ENCODE measurements around the gene HAUS2. TPM values are rescaled to one million over a fixed set of nuclear protein-coding genes. Genes with fewer than 3 reads are reported as not detected.
"Not testable (repeated sequence)": the region's sequence is repeated elsewhere in the genome, so short reads cannot be mapped to it uniquely, and the experiment has no call there.

Gene HAUS2
- total RNA-seq, 1 donor from 2014 or later = 35.3 TPM

GRCh38 chr15:42575188-42576039, 26.8 kb downstream of the HAUS2 start, which contains the start of gene STARD9:
TSS of gene STARD9 (plus strand) at chr15:42575606. CDS start at chr15:42575716, 110 bp downstream.
- peak; percentile 92 for DNase-seq (ENCODE audit: low read depth)

- DNase-seq (ENCODE audit: low read depth) = no peak
These were observed 27.5 kb downstream of the HAUS2 start for GRCh38 chr15:42576040-42576594.

GRCh38 chr15:42576776-42577175, 28.1 kb downstream of the HAUS2 start:
- DNase-seq (ENCODE audit: low read depth) = no peak

DNA sequence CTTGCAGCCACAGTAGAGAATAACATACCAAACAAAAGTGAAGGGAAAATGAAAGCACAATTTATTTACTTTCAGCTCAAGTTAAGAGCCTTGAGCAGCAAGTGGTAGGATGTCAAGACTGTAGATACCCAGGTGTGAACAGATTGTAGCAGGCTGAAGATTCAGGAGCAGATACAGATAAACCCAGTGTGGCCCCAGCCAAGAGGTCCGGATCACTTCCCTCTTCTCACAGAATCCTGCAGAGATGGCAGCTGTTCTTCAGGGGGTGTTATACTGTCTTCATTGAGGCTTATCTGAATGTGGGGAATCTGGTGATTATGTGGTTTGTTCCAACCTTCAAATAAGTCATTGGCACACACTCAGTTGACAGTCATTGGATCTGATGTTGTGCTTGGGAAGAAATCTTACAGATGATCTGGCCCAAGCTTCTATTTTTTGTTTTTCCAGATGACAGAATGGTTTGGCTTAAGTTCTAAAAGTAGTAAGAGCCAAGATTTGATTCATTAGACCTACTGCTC, 28.9 kb downstream of the HAUS2 start:
- DNase-seq (ENCODE audit: low read depth) = no peak

GRCh38 chr15:42578984-42579537, 30.4 kb downstream of the HAUS2 start:
- no peak for DNase-seq (ENCODE audit: low read depth)

DNA sequence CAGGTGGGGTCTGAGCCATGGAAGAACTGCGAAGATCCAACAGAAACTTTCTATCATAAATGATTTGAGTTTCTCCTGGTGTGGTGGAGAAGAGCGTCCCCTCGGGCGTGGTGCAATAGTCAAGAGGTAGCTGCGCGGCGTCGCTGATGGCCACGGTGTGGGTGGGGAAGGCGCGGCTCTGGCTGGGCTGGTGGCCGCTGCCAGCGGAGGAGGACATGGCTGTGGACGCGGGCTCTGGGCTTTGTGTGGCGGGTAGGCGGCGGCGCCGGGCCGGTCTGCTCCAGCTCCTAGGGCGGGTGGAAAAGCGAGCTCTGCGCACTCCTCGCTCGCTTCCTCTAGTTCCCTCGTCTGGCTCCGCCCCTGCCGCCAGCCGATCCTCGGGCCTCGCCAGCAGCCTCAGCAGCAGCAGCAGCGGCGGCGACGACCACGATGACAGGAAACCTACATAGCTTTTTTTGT, 32.7 kb downstream of the HAUS2 start:
- peak; percentile 49 for DNase-seq (ENCODE audit: low read depth)

DNA sequence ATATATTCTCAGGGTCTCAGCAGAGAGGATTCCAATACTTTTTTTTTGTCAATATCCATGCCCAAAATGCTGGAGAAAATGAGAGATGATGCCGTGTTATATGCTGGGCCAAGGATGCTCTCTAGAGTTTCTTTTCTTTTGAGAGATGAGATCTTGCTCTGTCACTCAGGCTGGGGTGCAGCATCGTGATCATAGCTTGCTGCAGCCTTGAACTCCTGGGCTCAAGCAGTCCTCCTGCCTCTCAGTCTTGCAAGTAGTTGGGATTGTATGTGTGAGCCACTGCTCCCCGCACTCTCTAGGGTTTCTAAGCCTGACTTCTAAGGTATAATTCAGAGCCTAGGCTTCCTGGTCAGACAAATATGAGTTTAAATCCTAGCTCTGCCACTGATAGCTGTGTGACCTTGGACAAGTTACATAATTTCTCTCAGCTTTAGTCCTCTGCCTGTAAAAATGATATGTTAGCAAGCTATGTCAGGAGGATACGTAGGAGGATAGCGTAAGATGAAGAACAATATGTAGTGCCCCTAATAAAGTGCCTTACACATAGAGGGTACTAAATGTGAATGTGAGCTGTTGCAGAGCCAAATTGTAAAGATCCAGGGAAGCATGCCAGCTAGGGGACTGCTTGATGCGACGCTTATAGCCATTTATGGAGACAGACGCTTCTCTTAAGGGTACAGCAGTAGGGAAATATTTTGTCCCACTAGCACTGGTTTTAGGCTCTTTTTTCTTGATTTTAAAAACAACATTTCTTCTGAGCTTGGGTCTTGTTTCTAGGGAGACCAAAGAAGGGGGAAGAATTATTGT, 34.1 kb downstream of the HAUS2 start:
- no peak for DNase-seq (ENCODE audit: low read depth)

DNA sequence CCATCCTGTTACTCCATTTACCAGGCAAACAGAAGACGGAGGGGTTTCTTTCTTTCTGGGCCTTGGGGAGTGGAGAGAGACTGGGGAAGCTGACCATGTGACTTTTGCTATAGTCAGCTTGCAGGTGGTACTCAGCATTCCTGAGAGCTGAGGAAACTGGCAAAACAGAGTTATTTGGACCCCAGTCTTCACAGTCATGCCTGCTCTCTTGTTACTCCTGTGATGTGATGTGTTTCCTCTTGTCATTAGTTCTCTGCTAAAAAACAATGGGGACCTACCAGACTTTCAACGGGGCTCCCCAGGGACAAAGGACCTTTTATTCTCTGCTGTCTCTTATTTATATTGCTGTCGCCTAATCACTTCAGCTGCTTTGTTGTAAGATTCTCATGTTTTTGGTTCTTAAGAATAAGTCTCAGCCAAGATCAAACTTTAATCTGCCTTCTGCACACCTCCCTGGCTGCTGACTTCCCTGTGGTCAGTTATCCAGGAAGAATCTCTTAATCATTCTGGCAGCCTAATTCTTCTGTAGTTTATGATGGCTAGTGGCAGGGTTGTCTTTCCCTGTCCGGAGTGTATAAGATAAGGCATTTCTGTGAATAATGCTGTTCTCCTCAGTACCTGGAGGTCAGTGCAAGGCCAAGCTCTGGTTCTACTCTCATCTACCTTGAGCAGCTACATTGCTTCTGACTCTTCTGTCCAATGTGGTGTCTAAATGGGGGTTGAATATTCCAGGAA, 35.6 kb downstream of the HAUS2 start:
- DNase-seq (ENCODE audit: low read depth) = no peak

DNA sequence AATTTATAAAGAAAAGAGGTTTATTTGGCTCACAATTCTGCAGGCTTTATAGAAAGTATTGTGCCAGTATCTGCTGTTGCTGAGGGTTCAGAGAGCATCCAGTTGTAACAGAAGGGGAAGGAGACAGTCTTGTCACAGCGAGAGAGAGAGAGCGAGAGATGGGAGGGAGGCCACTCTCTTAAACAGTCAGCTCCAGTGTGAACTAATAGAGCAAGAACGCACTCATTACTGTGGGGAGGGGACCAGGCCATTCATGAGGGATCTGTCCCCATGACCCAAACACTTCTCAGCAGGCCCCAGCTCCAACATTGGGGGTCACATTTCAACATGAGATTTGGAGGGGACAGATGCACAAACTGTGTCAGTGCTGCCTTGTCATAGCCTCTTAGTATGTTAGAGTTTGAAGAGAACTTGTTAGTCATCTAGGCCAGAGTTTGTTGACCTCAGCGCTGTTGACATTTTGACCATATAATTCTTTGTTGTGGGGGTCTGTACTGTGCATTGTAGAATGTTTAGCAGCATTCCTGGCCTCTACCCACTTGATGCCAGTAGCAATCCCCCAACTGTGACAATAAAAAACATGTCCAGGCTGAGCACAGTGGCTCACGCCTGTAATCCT, 42.1 kb downstream of the HAUS2 start:
- DNase-seq (ENCODE audit: low read depth) = no peak

GRCh38 chr15:42591238-42591934, 42.7 kb downstream of the HAUS2 start:
- DNase-seq (ENCODE audit: low read depth) = peak; percentile 70

DNA sequence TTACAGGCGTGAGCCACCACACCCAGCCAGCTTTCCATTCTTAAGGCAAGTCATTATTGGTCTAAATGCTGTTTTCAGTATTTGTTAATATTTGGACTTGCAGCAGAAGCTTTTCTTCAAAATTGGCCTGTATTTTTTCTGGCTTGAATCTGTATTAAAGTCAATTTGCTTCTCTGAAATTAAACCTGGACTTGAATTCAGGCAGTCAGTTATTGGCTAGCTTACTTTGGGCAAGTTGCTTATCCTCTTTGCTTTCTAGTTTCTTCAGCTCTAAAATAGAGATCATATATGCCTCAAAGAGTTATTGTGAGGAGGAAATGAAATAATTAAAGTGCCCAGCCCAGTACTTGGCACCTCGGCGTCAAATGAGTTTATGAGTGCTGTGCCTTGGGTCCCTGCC, 44.1 kb downstream of the HAUS2 start:
- DNase-seq (ENCODE audit: low read depth) = no peak

DNA sequence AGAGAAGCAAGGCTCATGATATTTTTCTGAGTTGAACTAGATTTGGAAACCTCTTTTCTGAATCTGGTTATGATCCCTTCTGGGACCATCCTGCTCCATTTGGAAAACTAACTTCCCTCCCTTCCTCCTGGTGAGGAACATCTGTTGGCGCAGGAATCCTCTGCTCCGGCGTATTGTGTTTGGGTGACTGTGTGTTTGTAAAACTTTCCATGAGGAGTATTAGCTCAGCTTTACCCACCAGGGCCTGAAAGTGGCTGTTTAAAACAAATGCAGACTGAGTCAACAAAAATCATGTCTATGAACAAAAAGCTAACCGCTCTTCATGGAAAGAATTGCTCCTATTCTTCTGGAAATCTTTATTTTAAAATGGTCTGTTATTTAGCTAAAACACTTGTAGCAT, 44.5 kb downstream of the HAUS2 start:
- no peak for DNase-seq (ENCODE audit: low read depth)

DNA sequence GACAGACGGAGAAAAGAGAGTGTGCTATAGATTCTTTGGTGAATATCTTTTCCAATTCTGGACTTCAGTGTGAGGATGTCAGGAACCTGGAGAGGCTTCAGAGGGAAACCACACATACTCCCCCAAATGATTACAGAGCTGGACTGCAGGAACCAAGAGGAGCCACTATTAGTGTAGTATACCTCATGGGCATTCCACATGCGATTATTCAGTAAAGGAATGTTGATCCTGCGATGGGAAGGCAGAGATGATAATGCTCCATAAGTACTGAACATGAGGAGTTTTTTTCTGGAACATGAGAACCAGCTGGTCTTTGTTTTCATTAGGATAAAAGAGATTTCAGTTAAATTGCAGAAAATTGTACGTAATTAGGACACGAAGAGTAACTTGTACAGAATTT, 45.5 kb downstream of the HAUS2 start:
- DNase-seq (ENCODE audit: low read depth) = no peak

- DNase-seq (ENCODE audit: low read depth) = no peak
These were observed 47.1 kb downstream of the HAUS2 start for GRCh38 chr15:42595626-42596240.

DNA sequence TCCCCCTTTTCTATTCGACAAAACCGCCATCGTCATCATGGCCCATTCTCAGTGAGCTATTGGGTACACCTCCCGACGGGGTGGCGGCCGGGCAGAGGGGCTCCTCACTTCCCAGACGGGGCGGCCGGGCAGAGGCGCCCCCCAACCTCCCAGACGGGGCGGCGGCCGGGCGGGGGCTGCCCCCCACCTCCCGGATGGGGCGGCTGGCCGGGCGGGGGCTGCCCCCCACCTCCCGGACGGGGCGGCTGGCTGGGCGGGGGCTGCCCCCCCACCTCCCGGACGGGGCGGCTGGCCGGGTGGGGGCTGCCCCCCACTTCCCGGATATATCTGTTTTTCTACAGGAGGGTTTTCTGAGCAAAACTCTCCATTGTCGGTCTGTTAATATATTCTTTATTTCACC, 52.7 kb downstream of the HAUS2 start:
- DNase-seq (ENCODE audit: low read depth) = not testable (repeated sequence)

GRCh38 chr15:42602501-42602900, 53.9 kb downstream of the HAUS2 start:
- no peak for DNase-seq (ENCODE audit: low read depth)

DNA sequence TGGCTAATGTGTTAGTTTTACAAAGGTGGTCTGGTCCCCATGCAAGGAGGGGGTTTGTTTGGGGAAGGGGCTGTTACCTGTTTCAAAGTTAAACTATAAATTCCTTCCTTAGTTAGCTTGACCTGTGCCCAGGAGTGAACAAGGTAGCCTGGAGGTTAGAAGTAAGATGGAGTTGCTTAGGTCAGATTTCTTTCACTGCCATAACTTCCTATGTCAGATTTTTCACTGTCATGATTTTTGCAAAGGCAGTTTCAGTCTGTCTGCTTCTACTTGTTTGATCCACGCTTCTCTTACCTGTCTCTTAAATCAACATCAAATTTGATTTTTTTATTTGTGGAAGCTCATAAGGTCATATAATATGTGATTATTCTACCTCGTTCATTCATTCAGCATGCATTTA, 55.3 kb downstream of the HAUS2 start:
- no peak for DNase-seq (ENCODE audit: low read depth)

DNA sequence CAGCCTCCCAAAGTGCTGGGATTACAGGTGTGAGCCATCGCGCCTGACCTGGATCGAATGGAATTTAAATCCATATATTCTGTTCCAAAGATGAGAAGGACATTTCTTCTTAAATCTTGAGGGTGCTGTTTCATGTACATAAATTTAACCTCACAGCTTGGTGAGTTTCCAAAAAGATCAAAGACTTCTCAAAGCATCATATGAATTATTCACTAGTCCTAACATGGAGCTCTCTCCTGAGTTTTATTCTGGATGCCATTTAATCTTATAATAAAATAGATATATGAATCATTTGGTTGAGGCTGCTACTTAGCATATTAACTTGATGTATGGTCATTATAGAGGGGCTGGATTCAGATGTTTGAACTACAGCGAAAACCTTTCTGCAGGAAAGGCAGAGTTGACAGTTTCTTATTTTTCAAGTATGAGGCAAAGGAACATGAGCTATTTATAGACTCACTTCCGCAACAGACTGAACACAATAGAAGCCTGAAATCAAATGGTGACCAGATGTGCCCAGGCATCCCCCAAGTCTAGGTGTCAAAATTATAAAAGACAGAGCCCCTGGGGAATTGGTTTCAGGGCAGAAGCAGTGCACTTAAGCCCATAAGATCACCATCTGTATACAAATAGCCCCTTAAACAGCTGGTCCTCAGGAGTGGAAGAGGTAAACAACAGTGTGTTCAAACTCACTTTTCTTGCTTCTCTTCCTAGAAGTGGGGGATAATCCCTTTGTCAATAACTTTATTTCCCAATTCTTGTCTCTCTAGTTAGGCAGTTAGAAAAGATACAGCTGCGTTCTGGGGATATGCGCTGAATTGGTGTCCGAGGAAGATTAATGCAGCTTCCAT, 56.5 kb downstream of the HAUS2 start:
- DNase-seq (ENCODE audit: low read depth) = no peak

GRCh38 chr15:42605796-42606195, 57.2 kb downstream of the HAUS2 start:
- no peak for DNase-seq (ENCODE audit: low read depth)
